Endodermal cell (in vitro differentiated cells): ENCODE data around the gene KRTAP21-1. TPM values are rescaled to one million over a fixed set of nuclear protein-coding genes. Genes with fewer than 3 reads are reported as not detected.

Experiments
- DNase-seq: peaks from one replicate; pipeline ENCODE4 v3.0.0-alpha.2; 2017
- H3K27ac ChIP-seq: 2 replicates; pipeline ENCODE4 v1.5.1; 2013; ENCODE audit warnings: mild to moderate bottlenecking, low read depth, low read length, moderate library complexity
- H3K27me3 ChIP-seq: 2 replicates; pipeline ENCODE4 v1.6.1; 2013; ENCODE audit warnings: mild to moderate bottlenecking, low read length, moderate library complexity; ENCODE audit not compliant: insufficient read depth, control insufficient read depth, poor library complexity, severe bottlenecking
- H3K36me3 ChIP-seq: 2 replicates; pipeline ENCODE4 v1.7.0; 2013; ENCODE audit warnings: mild to moderate bottlenecking, low read length, moderate library complexity; ENCODE audit not compliant: control insufficient read depth, insufficient read depth
- H3K4me1 ChIP-seq: one replicate; pipeline ENCODE4 v1.7.0; 2013; ENCODE audit warnings: low read length; ENCODE audit not compliant: control insufficient read depth, insufficient read depth
- H3K4me3 ChIP-seq: 2 replicates; pipeline ENCODE4 v1.5.1; 2013; ENCODE audit warnings: mild to moderate bottlenecking, low read length, moderate library complexity
- H3K9ac ChIP-seq: 2 replicates; pipeline ENCODE4 v1.6.1; 2013; ENCODE audit warnings: mild to moderate bottlenecking, low read length, moderate library complexity; ENCODE audit not compliant: poor library complexity, severe bottlenecking; ENCODE audit errors: extremely low read depth
- H3K9me3 ChIP-seq: 2 replicates; pipeline ENCODE4 v1.6.1; 2013; ENCODE audit warnings: mild to moderate bottlenecking, low read length, moderate library complexity; ENCODE audit not compliant: control insufficient read depth
- H3K27ac Mint-ChIP-seq: 2 replicates; pipeline ENCODE4 v1.8.0; 2020; ENCODE audit warnings: mixed read lengths
- H3K27me3 Mint-ChIP-seq: 2 replicates; pipeline ENCODE4 v1.8.0; 2021; ENCODE audit warnings: mild to moderate bottlenecking, mixed read lengths; ENCODE audit not compliant: insufficient read depth
- H3K36me3 Mint-ChIP-seq: 2 replicates; pipeline ENCODE4 v1.8.0; 2020; ENCODE audit warnings: low read depth, mixed read lengths
- H3K4me1 Mint-ChIP-seq: 2 replicates; pipeline ENCODE4 v1.8.0; 2020; ENCODE audit warnings: mixed read lengths
- H3K4me3 Mint-ChIP-seq: 2 replicates; pipeline ENCODE4 v1.8.0; 2020; ENCODE audit warnings: mild to moderate bottlenecking, moderate library complexity, mixed read lengths
- H3K9me3 Mint-ChIP-seq: 2 replicates; pipeline ENCODE4 v1.8.0; 2020; ENCODE audit warnings: mild to moderate bottlenecking, mixed read lengths
- CTCF ChIP-seq: fragments of 200-600 bp; sonication (generic); conservative IDR thresholded peaks from 2 replicates; pipeline ENCODE4 v1.5.0; 2021; ENCODE audit warnings: antibody characterized with exemption, mild to moderate bottlenecking
- WGBS, 2 experiments: methylation state at CpG; one replicate each; pipeline versions ENCODE4 v1.1.5 to v1.1.7; 2013; ENCODE audit warnings: missing lambda C conversion rate in 2 of 2, mixed read lengths in 1 of 2; ENCODE audit not compliant: insufficient coverage in 1 of 2, insufficient read length in 1 of 2; 5-methylcytosine and 5-hydroxymethylcytosine counted together
- total RNA-seq, 2 donors: library from RNA; stranded (reverse); fragmentation: NEBNext Ultra II Directional in 1 of 2; extraction: Animal tissue kit (Norgen Biotek cat#: 25700) in 1 of 2; gene quantifications; 2 replicates in 1 of 2; 3 replicates in 1 of 2; pipeline ENCODE4 v1.2.1, GENCODE V29; 2021

Gene KRTAP21-1
- total RNA-seq, 2 donors from 2014 or later, result not detected

GRCh38 chr21:30758306-30758705 lies 3.1 kb upstream of the KRTAP21-1 start:
- H3K9ac ChIP-seq, result no peak overlapping the region
- no peaks in the 10 kb centered on the region for H3K36me3 Mint-ChIP-seq
- no peak overlapping the region for H3K4me3 ChIP-seq
- H3K4me1 ChIP-seq, result no peaks in the 10 kb centered on the region
- H3K36me3 ChIP-seq, result no peaks in the 10 kb centered on the region
- no peak overlapping the region for H3K27ac ChIP-seq
- H3K27ac Mint-ChIP-seq, result no peak overlapping the region
- WGBS, 2 experiments, result 80 to 83% methylated on average over 1 to 2 of the region's 2 CpGs
- no peak overlapping the region for H3K4me3 Mint-ChIP-seq
- no peaks in the 10 kb centered on the region for H3K27me3 ChIP-seq
- no peaks in the 10 kb centered on the region for H3K27me3 Mint-ChIP-seq
- no peak for TF ChIP-seq CTCF
- no peaks in the 10 kb centered on the region for H3K4me1 Mint-ChIP-seq
- peaks cover 15% of the 10 kb centered on the region for H3K9me3 Mint-ChIP-seq
- no peaks in the 10 kb centered on the region for H3K9me3 ChIP-seq
- no peak for DNase-seq

- Histone ChIP-seq H3K27me3 (peaks cover 4% of the 10 kb centered on the region), H3K27ac (no peak within 1 kb of the TSS), H3K4me3 (no peak within 1 kb of the TSS), H3K36me3 (no peaks in the 10 kb centered on the region), H3K9ac (no peak within 1 kb of the TSS), H3K9me3 (no peaks in the 10 kb centered on the region), H3K4me1 (no peaks in the 10 kb centered on the region)
- H3K27me3 Mint-ChIP-seq, result no peaks in the 10 kb centered on the region
- H3K4me3 Mint-ChIP-seq, result no peak within 1 kb of the TSS
- peaks cover 4% of the 10 kb centered on the region for H3K9me3 Mint-ChIP-seq
- no peak within 1 kb of the TSS for H3K27ac Mint-ChIP-seq
- TF ChIP-seq CTCF, result no peak
- no peaks in the 10 kb centered on the region for H3K36me3 Mint-ChIP-seq
- H3K4me1 Mint-ChIP-seq, result no peaks in the 10 kb centered on the region
- no peak for DNase-seq
These were observed 8.1 kb downstream of the KRTAP21-1 start, which contains the start of gene KRTAP21-2 for GRCh38 chr21:30747159-30747558. Gene KRTAP21-2, minus strand, starts transcription at chr21:30747259. Its CDS starts 57 bp downstream, at chr21:30747202.

- Histone ChIP-seq H3K4me1 (no peaks in the 10 kb centered on the region), H3K9ac (no peak overlapping the region), H3K36me3 (no peaks in the 10 kb centered on the region), H3K4me3 (no peak overlapping the region), H3K27ac (no peak overlapping the region), H3K27me3 (no peaks in the 10 kb centered on the region), H3K9me3 (no peaks in the 10 kb centered on the region)
- H3K4me3 Mint-ChIP-seq, result no peak overlapping the region
- H3K27ac Mint-ChIP-seq, result no peak overlapping the region
- H3K27me3 Mint-ChIP-seq, result no peaks in the 10 kb centered on the region
- DNase-seq, result no peak
- WGBS, 2 experiments, result 100% methylated on average over 1 of the region's 2 CpGs; no CpG with 5 or more reads in 1 of the 2 experiments
- H3K9me3 Mint-ChIP-seq, result peaks cover 19% of the 10 kb centered on the region
- no peak for TF ChIP-seq CTCF
- no peaks in the 10 kb centered on the region for H3K4me1 Mint-ChIP-seq
- H3K36me3 Mint-ChIP-seq, result no peaks in the 10 kb centered on the region
These were observed 14.8 kb downstream of the KRTAP21-1 start for GRCh38 chr21:30740462-30740861.
